GM12801 (cell line): ENCODE results near the gene MAP3K4.

Source experiments
- TF ChIP-seq, protein P1 (sequence below): IDR thresholded peaks from one replicate; pipeline ENCODE4 v1.5.1; 2011; ENCODE audit warnings: control low read depth; ENCODE audit not compliant: insufficient read length; ENCODE audit errors: extremely low read depth

MAP3K4 gene

DNA sequence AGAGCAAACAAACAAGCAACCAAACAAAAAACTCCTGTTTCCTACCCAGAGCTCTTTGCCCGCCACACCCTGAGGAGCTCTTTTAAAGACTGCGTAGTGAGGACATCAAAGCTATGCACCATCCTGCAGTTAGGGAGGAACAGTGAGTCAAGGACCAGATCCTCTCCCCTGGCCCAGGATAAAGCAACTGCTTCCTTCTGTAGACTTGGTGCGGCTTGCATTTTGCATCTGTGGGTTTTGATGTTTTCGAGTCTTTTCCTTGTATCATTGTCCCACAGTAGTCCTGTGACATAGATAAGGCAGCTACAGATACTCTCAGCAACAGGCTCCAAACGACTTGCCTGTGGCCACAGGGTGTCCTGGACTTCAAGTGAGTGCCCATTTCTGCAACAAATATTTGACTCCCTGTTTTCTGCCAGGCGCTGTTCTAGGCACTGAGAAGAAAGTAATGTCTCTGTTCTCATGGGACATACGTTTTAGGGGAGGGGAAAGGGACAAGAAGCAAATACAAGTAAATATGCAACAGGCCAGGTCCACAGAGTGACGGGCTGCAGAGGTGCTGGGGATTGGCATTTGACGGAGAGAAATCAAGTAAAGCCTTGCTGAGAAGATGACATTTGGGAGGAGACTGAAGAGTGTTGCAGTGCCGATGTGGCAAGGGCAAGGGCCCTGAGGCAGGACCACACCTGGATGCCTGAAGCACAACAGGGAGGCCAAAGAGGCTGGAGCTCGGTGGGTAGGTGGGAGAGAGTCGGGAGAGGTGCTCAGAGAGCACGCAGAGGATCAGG lies 35.9 kb upstream of the MAP3K4 start:
- TF ChIP-seq, protein P1, sequence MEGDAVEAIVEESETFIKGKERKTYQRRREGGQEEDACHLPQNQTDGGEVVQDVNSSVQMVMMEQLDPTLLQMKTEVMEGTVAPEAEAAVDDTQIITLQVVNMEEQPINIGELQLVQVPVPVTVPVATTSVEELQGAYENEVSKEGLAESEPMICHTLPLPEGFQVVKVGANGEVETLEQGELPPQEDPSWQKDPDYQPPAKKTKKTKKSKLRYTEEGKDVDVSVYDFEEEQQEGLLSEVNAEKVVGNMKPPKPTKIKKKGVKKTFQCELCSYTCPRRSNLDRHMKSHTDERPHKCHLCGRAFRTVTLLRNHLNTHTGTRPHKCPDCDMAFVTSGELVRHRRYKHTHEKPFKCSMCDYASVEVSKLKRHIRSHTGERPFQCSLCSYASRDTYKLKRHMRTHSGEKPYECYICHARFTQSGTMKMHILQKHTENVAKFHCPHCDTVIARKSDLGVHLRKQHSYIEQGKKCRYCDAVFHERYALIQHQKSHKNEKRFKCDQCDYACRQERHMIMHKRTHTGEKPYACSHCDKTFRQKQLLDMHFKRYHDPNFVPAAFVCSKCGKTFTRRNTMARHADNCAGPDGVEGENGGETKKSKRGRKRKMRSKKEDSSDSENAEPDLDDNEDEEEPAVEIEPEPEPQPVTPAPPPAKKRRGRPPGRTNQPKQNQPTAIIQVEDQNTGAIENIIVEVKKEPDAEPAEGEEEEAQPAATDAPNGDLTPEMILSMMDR = no peak

DNA sequence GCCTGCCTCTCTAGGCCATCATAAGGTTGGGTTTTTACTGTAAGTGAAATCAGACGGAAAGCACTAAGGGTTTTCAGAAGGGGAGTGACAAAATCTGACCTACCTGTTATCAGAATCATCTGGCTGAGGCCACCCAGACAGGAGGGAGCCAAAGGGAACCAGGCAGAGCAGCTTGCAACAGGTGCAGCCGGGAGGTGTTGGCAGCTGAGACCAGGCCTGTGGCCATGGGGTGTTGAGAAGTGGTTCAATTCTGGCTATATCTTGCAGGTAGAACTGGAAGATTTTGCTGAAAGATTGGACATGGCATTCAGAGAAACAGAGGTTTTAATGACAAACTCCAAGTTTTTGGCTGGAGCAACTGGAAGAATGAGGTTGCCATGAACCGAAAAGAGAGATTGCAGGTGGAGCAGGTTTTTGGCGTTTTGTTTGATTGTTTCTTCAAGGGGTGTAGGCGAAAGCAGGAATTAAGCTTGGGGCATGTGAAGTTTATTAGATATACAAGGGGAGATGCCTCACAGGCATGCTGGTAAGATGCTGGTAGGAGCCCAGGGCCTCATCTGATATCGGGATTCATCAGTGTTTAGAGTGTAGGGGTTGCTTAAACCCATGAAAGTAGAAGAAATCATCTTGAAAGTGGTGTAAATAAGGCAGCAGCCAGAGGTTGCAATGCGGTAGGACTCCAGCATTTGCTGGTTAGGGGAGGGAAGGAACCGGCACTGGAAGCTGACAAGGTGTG lies 35.1 kb upstream of the MAP3K4 start:
- TF ChIP-seq, protein P1 = no peak

DNA sequence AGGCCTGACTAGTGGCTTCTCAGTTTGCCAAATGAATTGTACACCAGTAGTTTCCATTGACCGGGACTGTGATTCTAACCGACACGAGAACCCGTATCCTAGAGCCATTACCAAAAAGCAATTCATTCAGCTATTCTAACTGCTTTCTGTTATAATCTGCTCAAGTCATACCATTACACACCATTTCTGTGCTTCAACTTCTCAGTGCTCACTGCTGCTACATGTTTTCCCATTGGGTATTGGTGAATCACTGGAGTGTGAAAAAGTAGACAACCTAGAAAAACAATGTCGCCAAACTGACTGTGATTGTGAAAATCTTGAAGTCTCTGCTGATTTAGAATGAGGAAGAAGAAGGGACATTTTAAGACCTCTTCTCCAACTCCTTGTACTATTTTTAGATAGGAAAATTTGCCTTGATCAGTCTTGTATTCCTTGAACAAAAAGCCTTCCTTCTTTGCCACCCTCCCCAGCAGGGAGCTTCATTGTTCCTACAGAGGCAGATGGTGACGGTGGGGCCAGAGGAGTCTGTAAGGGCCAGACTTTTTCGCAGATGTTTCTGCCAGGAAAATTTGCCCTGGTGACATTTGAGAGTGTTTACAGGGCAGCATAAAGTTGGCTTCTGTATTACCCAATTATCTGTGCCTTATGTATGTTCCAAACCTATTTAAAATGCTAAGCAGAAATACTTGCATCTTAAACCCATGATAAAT lies 31.7 kb upstream of the MAP3K4 start:
- TF ChIP-seq, protein P1 = no peak

DNA sequence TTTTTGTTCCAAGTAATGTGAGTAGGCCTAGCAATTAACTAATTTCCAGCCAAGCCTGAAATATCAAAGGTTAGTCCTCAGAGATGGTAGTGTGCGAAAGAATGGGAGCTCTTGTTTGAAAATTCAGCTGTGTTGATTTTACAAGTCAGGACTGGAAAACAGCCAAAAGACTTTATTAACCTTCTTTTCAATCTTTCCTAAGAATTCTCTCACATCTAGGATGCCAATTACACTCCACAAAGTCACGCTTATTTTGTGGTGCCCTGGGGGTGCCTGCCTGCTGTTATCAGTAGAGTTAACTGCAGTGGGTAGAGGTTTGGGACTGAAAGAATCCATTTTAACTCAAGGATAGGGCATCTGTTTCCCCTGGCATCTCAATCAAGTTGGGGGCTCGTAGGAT lies 30.7 kb upstream of the MAP3K4 start:
- TF ChIP-seq, protein P1 = no peak

DNA sequence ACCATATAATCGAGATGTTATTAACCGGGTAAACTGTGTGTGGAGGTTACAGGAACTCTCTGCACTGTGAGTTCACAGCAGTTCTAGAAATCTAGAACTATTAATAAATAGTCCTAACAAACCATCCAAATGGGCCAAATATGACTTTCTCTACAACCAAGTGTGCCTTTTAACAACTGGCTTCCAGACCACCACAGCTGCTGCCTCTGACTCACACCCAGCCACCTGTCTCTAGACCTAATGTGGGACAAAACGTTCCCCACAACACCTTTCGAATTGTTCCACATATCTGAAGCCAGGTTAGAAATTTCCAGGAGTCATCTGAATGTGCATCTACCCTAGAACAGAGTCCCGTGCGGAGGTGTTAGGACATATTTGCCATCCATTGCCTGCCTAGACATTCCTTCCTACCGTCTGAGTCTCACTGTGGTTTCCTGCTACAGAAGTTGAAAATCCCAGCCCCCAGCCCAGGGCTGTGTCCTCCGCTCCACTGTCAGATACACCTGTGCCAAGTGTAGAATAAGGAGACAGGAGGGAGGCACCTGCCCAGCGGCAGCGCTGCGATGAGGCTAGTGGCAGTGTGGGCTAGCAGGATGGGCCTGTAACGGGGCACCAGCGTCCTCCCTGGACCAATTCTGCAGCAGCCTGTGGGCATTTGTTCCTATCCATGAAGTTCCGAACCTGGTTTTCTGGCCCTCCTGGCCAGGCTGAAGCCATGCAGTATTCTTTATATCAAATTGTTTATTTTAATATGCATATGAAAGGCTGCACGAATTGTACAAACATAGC lies 28.5 kb upstream of the MAP3K4 start:
- TF ChIP-seq, protein P1 = no peak

DNA sequence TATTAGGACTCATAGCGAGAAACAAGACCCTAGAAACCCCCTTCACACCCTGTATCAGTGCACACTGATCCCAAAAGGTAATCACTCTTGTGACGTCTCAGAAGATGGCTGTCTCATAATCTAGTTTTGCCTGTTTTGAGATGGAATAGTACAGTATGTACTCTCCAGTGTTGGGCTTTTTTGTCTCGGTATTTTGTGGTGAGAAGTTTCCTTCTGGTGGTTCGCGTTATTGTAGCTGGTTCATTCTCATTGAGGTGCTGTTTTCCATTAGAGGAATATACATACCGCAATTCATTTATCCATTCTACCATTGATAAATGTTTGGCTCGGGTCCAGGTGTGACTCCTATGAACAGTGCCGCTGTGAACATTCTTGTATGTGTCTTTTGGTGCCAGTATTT lies 27.9 kb upstream of the MAP3K4 start:
- TF ChIP-seq, protein P1 = no peak
